HCT116 (cell line): ENCODE data around the gene STAB1. TPM values are rescaled to one million over a fixed set of nuclear protein-coding genes. Genes with fewer than 3 reads are reported as not detected.

ENCODE experiments used
- ATAC-seq: fragments of 200-7000 bp; cut with Tn5 transposase; 2 replicates; pipeline ENCODE4 v1.9.1; 2020; ENCODE audit warnings: mild to moderate bottlenecking, moderate library complexity
- BruUV-seq: library from RNA; stranded (reverse); fragments of 400-500 nt; replicated peaks from 2 replicates; lab custom pipeline; 2021; lab: Mats Ljungman, UMichigan
- CTCF ChIA-PET: fragments of 300-600 bp; sonication (Branson Sonifier 250); formaldehyde crosslinking; loops from one replicate; lab custom pipeline; 2021; ENCODE audit warnings: antibody characterized with exemption; lab: Charles Lee
- POLR2A ChIA-PET: fragments of 300-600, 350-600 bp; sonication (Branson Sonifier 250); formaldehyde crosslinking; loops from one replicate; lab custom pipeline; 2021; ENCODE audit warnings: antibody characterized with exemption; lab: Charles Lee
- RAD21 ChIA-PET, 2 experiments: fragments of 300-600 bp; sonication (Branson Sonifier 250); formaldehyde crosslinking; loops; one replicate each; lab custom pipeline; 2023; ENCODE audit warnings: low total read pairs in 2 of 2; ENCODE audit not compliant: uncharacterized antibody in 2 of 2, unreplicated experiment in 2 of 2, low non-redundant PET in 1 of 2; lab: Charles Lee
- DNase-seq: peaks from one replicate; pipeline ENCODE4 v3.0.0-alpha.2; 2010; ENCODE audit warnings: low read depth, low spot score
- H2AFZ ChIP-seq: fragments of 200-600 bp; shearing (Covaris generic), sonication (generic); 2 replicates; pipeline ENCODE4 v1.6.1; 2017; ENCODE audit warnings: low read depth, mixed run types, mixed read lengths, antibody characterized with exemption, low read length; ENCODE audit not compliant: poor library complexity, severe bottlenecking
- H3K27ac ChIP-seq: 2 replicates; pipeline ENCODE4 v1.5.1; 2012; ENCODE audit warnings: low read depth, low read length
- H3K27me3 ChIP-seq: fragments of 200-600 bp; sonication (generic); 2 replicates; pipeline ENCODE4 v1.6.1; 2016; ENCODE audit warnings: mixed run types, low read length, mixed read lengths; ENCODE audit not compliant: insufficient read depth
- H3K36me3 ChIP-seq, 2 experiments: fragments of 200-500 bp in 1 of 2; fragments of 200-600 bp in 1 of 2; sonication (Bioruptor generic) in 1 of 2; sonication (generic) in 1 of 2; 2 replicates each; pipeline versions ENCODE4 v1.5.1 to v1.6.1; 2014 to 2016; ENCODE audit warnings: low read length in 2 of 2, inconsistent platforms in 1 of 2, mixed read lengths in 1 of 2, mixed run types in 1 of 2; ENCODE audit not compliant: insufficient read depth in 2 of 2, control insufficient read depth in 1 of 2
- H3K4me1 ChIP-seq, 2 experiments: fragments of 200-600 bp in 1 of 2; sonication (generic) in 1 of 2; 2 replicates each; pipeline versions ENCODE4 v1.5.1 to v1.6.1; 2012 to 2017; ENCODE audit warnings: low read length in 2 of 2, inconsistent platforms in 1 of 2, mild to moderate bottlenecking in 1 of 2, mixed read lengths in 1 of 2, mixed run types in 1 of 2, moderate library complexity in 1 of 2; ENCODE audit not compliant: insufficient read depth in 2 of 2, control insufficient read depth in 1 of 2
- H3K4me2 ChIP-seq: fragments of 200-600 bp; sonication (generic); 2 replicates; pipeline ENCODE4 v1.6.1; 2017; ENCODE audit warnings: mixed run types, low read length, mixed read lengths
- H3K4me3 ChIP-seq, 2 experiments: fragments of 200-600 bp in 1 of 2; sonication (generic) in 1 of 2; replicated peaks in 1 of 2; 2 replicates each; pipeline ENCODE4 v1.5.1; 2011 to 2016; ENCODE audit warnings: low read length in 2 of 2, control low read depth in 1 of 2, low read depth in 1 of 2, mild to moderate bottlenecking in 1 of 2, mixed read lengths in 1 of 2, mixed run types in 1 of 2
- H3K79me2 ChIP-seq: fragments of 200-600 bp; sonication (generic); 2 replicates; pipeline ENCODE4 v1.6.1; 2017; ENCODE audit warnings: mild to moderate bottlenecking, mixed run types, low read length, moderate library complexity, mixed read lengths; ENCODE audit not compliant: insufficient read depth
- H3K9ac ChIP-seq: fragments of 200-600 bp; sonication (generic); 2 replicates; pipeline ENCODE4 v1.6.1; 2016; ENCODE audit warnings: low read length, mixed read lengths
- H3K9me2 ChIP-seq: fragments of 200-600 bp; sonication (generic), shearing (Covaris generic); 2 replicates; pipeline ENCODE4 v1.6.1; 2017; ENCODE audit warnings: mixed run types, mild to moderate bottlenecking, moderate library complexity; ENCODE audit not compliant: insufficient read depth
- H3K9me3 ChIP-seq, 2 experiments: fragments of 200-500 bp in 1 of 2; fragments of 200-600 bp in 1 of 2; sonication (Bioruptor generic) in 1 of 2; sonication (generic) in 1 of 2; 2 replicates each; pipeline ENCODE4 v1.6.1; 2014 to 2017; ENCODE audit warnings: low read length in 2 of 2, mixed read lengths in 2 of 2, inconsistent platforms in 1 of 2, low read depth in 1 of 2, mild to moderate bottlenecking in 1 of 2, mixed run types in 1 of 2, moderate library complexity in 1 of 2; ENCODE audit not compliant: control insufficient read depth in 1 of 2, insufficient read depth in 1 of 2
- H4K20me1 ChIP-seq: fragments of 200-600 bp; sonication (generic), shearing (Covaris generic); 2 replicates; pipeline ENCODE4 v1.6.1; 2017; ENCODE audit warnings: mixed run types, mild to moderate bottlenecking, moderate library complexity; ENCODE audit not compliant: insufficient read depth
- ATF3 ChIP-seq: IDR thresholded peaks from 2 replicates; pipeline ENCODE4 v1.6.1; 2012
- CBX3 ChIP-seq: IDR thresholded peaks from 2 replicates; pipeline ENCODE4 v1.6.1; 2012; ENCODE audit warnings: low read depth
- CEBPB ChIP-seq: IDR thresholded peaks from 2 replicates; pipeline ENCODE4 v1.6.1; 2012; ENCODE audit warnings: low read depth
- CTCF ChIP-seq, 3 experiments: fragments of 200-600 bp in 1 of 3; sonication (generic) in 1 of 3; IDR thresholded peaks in 2 of 3; conservative IDR thresholded peaks in 1 of 3; 2 replicates each; pipeline ENCODE4 v1.5.1; 2012 to 2017; ENCODE audit warnings: low read depth in 2 of 3, low read length in 2 of 3, antibody characterized with exemption in 1 of 3, borderline replicate concordance in 1 of 3, control low read depth in 1 of 3, mild to moderate bottlenecking in 1 of 3, mixed read lengths in 1 of 3, mixed run types in 1 of 3, moderate library complexity in 1 of 3; ENCODE audit not compliant: insufficient read depth in 1 of 3
- EGR1 ChIP-seq: IDR thresholded peaks from 2 replicates; pipeline ENCODE4 v1.6.1; 2012; ENCODE audit warnings: low read depth
- ELF1 ChIP-seq: IDR thresholded peaks from 2 replicates; pipeline ENCODE4 v1.6.1; 2012; ENCODE audit warnings: low read depth, borderline replicate concordance
- EZH2 ChIP-seq: fragments of 200-600 bp; sonication (generic); IDR thresholded peaks from 2 replicates; pipeline ENCODE4 v1.6.1; 2017; ENCODE audit warnings: antibody characterized with exemption, mixed run types
- FOSL1 ChIP-seq: IDR thresholded peaks from 2 replicates; pipeline ENCODE4 v1.6.1; 2012; ENCODE audit warnings: low read depth
- JUND ChIP-seq: IDR thresholded peaks from 2 replicates; pipeline ENCODE4 v1.6.1; 2012
- MAX ChIP-seq: IDR thresholded peaks from 2 replicates; pipeline ENCODE4 v1.6.1; 2012
- RAD21 ChIP-seq: IDR thresholded peaks from 2 replicates; pipeline ENCODE4 v1.6.1; 2012; ENCODE audit warnings: low read depth, mild to moderate bottlenecking
- SIN3A ChIP-seq: IDR thresholded peaks from 2 replicates; pipeline ENCODE4 v1.6.1; 2012; ENCODE audit warnings: low read depth
- SP1 ChIP-seq: IDR thresholded peaks from 2 replicates; pipeline ENCODE4 v1.6.1; 2012; ENCODE audit warnings: low read depth
- TCF7L2 ChIP-seq: IDR thresholded peaks from 2 replicates; pipeline ENCODE4 v1.7.0; 2011; ENCODE audit warnings: borderline replicate concordance, inconsistent platforms; ENCODE audit not compliant: insufficient read depth, insufficient read length; ENCODE audit errors: extremely low read depth
- YY1 ChIP-seq: IDR thresholded peaks from 2 replicates; pipeline ENCODE4 v1.6.1; 2011; ENCODE audit warnings: low read length, low read depth, moderate library complexity, mild to moderate bottlenecking; ENCODE audit not compliant: insufficient replicate concordance; ENCODE audit errors: extremely low read depth
- ZNF274 ChIP-seq: fragments of 200-500 bp; sonication (Bioruptor generic); IDR thresholded peaks from 2 replicates; pipeline ENCODE4 v1.6.1; 2014; ENCODE audit warnings: mild to moderate bottlenecking, low read depth, low read length, inconsistent platforms
- intact Hi-C: fragments of 100-400 bp; cut with micrococcal nuclease; formaldehyde crosslinking; loops from 2 replicates; pipeline ENCODE4 v1.10.0; 2022
- total RNA-seq: library from RNA; stranded (reverse); gene quantifications from one replicate; pipeline ENCODE4 v1.2.1, GENCODE V29; 2021; ENCODE audit not compliant: unreplicated experiment

The STAB1 gene
- total RNA-seq, 1 experiment from 2014 or later: 0.44 TPM

- H3K36me3 ChIP-seq: no peaks in the 10 kb centered on the region
- ATAC-seq (no peak), DNase-seq (no peak)
- H3K9me3 ChIP-seq: no peaks in the 10 kb centered on the region
- H3K9ac ChIP-seq: no peak overlapping the region
- RAD21 ChIA-PET: no interaction called here
- H3K4me1 ChIP-seq: peaks cover 0 to 3% of the 10 kb centered on the region in 2 experiments; a peak in 1 of 4 replicates
- H3K4me3 ChIP-seq: no peak overlapping the region
- BruUV-seq: no TSS peak
- no peak overlapping the region for H3K4me2 ChIP-seq
- no peak overlapping the region for H2AFZ ChIP-seq
- no peak for TF ChIP-seq FOSL1
- no peak for TF ChIP-seq JUND
- no peak for TF ChIP-seq CEBPB
- TF ChIP-seq EGR1: no peak
- no peak for TF ChIP-seq SIN3A
- TF ChIP-seq CBX3: no peak
- no peak for TF ChIP-seq ATF3
- TF ChIP-seq TCF7L2: no peak
- no peak for TF ChIP-seq EZH2
- no peak for TF ChIP-seq SP1
- TF ChIP-seq ZNF274: no peak
- no peak for TF ChIP-seq YY1
- TF ChIP-seq MAX: no peak
- no peak for TF ChIP-seq ELF1
- TF ChIP-seq RAD21: no peak
- no peak for TF ChIP-seq CTCF (IDR thresholded peaks at IDR 0.05 in 2 of 3, conservative IDR thresholded peaks at IDR 0.05 in 1 of 3; ENCODE audit: borderline replicate concordance in 1 of 3, insufficient read depth in 1 of 3, low read depth in 2 of 3, low read length in 2 of 3)
- no peaks in the 10 kb centered on the region for H3K79me2 ChIP-seq
- intact Hi-C loops: no loop called here
- CTCF ChIA-PET: no interaction called here
- H4K20me1 ChIP-seq: no peaks in the 10 kb centered on the region
- no peaks in the 10 kb centered on the region for H3K27me3 ChIP-seq
- POLR2A ChIA-PET: no interaction called here
- H3K27ac ChIP-seq: no peak overlapping the region
- H3K9me2 ChIP-seq: no peaks in the 10 kb centered on the region
These were observed 21.5 kb downstream of the STAB1 start for GRCh38 chr3:52516509-52517195.
